ENCODE measurements around the gene ENTREP1. TPM values are rescaled to one million over a fixed set of nuclear protein-coding genes. Genes with fewer than 3 reads are reported as not detected.
"Not testable (repeated sequence)": the region's sequence is repeated elsewhere in the genome, so short reads cannot be mapped to it uniquely, and the experiment has no call there.

Gene ENTREP1
- total and polyA plus RNA-seq, 9 donors: 17.7 to 36.9 (median 24.5) TPM

DNA sequence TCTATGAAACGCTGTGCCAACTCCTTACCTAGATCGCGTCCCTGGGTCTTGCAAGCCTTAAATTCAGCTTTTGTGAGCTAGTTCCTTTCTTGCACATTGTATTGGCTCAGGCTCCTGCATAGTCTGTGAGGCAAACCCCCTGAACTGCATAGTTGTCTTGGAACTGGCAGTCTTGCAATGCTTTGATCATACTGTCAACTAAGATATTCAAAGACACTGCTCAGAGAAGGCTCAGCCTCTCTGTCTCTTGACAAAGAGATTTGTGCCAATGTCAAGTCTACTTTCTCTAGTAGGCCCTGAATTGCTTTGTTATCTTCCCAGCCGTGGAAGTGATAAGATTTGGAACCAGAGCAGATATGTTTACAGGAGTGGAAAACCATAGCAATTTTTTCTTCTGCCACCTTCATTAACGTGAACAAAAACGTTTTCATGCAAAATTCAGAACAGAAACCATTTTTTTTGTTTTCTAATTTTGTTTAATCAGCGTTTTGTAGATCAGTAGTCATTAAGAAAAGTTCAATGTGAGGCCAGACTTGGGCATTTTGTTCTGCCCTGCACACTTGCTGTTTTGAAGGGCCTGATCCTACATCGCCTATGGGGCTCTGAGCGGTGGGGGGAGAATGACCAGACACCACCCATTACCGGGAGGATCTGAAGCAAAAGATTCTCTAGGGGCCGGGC lies 27.6 kb upstream of the ENTREP1 start:
- intact Hi-C loops (cut with DNase I): no loop called here

DNA sequence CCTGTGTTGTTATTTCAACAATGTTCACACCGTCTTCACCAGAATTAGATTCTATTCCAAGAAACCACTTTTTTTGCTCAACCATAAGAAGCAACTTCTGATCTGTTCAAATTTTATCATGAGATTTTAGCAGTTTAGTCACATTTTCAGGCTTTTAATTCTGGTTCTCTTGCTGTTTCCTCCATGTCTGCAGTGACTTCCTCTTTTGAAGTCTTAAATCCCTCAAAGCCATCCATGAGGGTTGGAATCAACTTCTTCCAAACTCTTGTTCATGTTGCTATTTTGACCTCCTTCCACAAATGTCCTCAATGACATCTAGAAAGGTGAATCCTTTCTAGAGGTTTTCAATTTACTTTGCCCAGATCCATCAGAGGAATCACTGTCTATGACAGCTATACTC lies 25.7 kb upstream of the ENTREP1 start:
- no peak overlapping the region for H3K27ac ChIP-seq
- no peak for DNase-seq
- H3K36me3 ChIP-seq: no peaks in the 10 kb centered on the region
- no peak overlapping the region for H3K4me3 ChIP-seq
- H3K4me1 ChIP-seq (ENCODE audit: insufficient read depth): peaks cover 14% of the 10 kb centered on the region
- no peaks in the 10 kb centered on the region for H3K9me3 ChIP-seq
- WGBS, 3 donors: 80 to 86% (median 85%) methylated on average over 1 of the region's 1 CpG
- intact Hi-C loops (cut with DNase I): no loop called here
- H3K27me3 ChIP-seq: no peaks in the 10 kb centered on the region
- TF ChIP-seq EP300 (IDR thresholded peaks at IDR 0.05): no peak
- no peak for TF ChIP-seq POLR2A (IDR thresholded peaks at IDR 0.05)
- TF ChIP-seq, protein P1, sequence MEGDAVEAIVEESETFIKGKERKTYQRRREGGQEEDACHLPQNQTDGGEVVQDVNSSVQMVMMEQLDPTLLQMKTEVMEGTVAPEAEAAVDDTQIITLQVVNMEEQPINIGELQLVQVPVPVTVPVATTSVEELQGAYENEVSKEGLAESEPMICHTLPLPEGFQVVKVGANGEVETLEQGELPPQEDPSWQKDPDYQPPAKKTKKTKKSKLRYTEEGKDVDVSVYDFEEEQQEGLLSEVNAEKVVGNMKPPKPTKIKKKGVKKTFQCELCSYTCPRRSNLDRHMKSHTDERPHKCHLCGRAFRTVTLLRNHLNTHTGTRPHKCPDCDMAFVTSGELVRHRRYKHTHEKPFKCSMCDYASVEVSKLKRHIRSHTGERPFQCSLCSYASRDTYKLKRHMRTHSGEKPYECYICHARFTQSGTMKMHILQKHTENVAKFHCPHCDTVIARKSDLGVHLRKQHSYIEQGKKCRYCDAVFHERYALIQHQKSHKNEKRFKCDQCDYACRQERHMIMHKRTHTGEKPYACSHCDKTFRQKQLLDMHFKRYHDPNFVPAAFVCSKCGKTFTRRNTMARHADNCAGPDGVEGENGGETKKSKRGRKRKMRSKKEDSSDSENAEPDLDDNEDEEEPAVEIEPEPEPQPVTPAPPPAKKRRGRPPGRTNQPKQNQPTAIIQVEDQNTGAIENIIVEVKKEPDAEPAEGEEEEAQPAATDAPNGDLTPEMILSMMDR (IDR thresholded peaks at IDR 0.05): no peak

More for the DNA sequence above, 27.6 kb upstream of the ENTREP1 start:
- Histone ChIP-seq H3K27me3 (no peaks in the 10 kb centered on the region), H3K4me1 (ENCODE audit: insufficient read depth) (peaks cover 14% of the 10 kb centered on the region), H3K4me3 (no peak overlapping the region), H3K36me3 (no peaks in the 10 kb centered on the region), H3K9me3 (no peaks in the 10 kb centered on the region), H3K27ac (no peak overlapping the region)
- no peak for DNase-seq
- TF ChIP-seq EP300 (IDR thresholded peaks at IDR 0.05) (no peak), POLR2A (IDR thresholded peaks at IDR 0.05) (no peak)
- TF ChIP-seq, protein P1 (IDR thresholded peaks at IDR 0.05): no peak
- 69 to 75% (median 70%) methylated on average over 11 of the region's 11 CpGs for WGBS, 3 donors

DNA sequence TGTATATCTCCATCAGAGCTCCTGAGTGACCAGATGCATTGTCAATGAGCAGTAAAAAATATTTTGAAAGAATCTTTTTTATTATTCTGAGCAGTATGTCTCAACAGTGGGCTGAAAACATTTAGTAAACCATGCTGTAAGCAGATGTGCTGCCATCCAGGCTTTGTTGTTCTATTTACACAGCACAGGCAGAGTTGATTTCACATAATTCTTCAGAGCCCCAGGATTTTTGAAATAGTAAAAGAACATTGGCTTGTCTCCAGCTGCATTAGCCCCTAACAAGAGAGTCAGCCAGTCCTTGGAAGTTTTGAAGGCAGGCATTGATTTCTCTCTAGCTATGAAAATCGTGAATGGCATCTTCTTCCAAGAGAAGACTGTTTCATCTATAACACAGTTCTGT lies 25.2 kb upstream of the ENTREP1 start:
- TF ChIP-seq POLR2A (IDR thresholded peaks at IDR 0.05) (no peak), EP300 (IDR thresholded peaks at IDR 0.05) (no peak)
- TF ChIP-seq, protein P1 (IDR thresholded peaks at IDR 0.05): no peak
- peaks cover 14% of the 10 kb centered on the region for H3K4me1 ChIP-seq (ENCODE audit: insufficient read depth)
- H3K4me3 ChIP-seq: no peak overlapping the region
- no peak for DNase-seq
- H3K27me3 ChIP-seq: no peaks in the 10 kb centered on the region
- intact Hi-C loops (cut with DNase I): no loop called here
- H3K27ac ChIP-seq: no peak overlapping the region
- H3K9me3 ChIP-seq: no peaks in the 10 kb centered on the region
- no peaks in the 10 kb centered on the region for H3K36me3 ChIP-seq
- WGBS, 3 donors: 21 to 38% (median 29%) methylated on average over 1 of the region's 1 CpG

DNA sequence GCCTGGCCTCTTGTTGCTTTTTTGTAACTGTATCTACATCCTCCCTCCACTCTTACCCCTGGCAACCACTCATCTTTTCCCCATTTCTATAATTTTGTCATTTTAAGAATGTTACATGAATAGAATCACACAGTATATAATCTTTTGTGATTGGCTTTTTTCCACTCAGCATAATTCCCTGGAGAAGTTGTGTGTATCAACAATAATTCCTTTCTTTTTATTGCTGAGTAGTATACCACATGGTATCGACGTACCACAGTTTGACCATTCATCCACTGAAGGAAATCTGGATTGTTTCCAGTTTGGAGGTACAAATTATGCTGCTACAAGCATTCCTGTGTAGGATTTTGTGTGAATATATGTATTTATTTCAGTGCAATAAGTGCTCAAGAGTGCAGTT lies 21.7 kb upstream of the ENTREP1 start:
- intact Hi-C loops (cut with DNase I): no loop called here
- no peaks in the 10 kb centered on the region for H3K27me3 ChIP-seq
- H3K36me3 ChIP-seq: no peaks in the 10 kb centered on the region
- 95 to 98% (median 95%) methylated on average over 2 of the region's 2 CpGs for WGBS, 3 donors
- H3K27ac ChIP-seq: no peak overlapping the region
- H3K4me3 ChIP-seq: no peak overlapping the region
- no peaks in the 10 kb centered on the region for H3K9me3 ChIP-seq
- DNase-seq: no peak
- H3K4me1 ChIP-seq (ENCODE audit: insufficient read depth): peaks cover 9% of the 10 kb centered on the region
- no peak for TF ChIP-seq POLR2A (IDR thresholded peaks at IDR 0.05)
- no peak for TF ChIP-seq EP300 (IDR thresholded peaks at IDR 0.05)
- TF ChIP-seq, protein P1 (IDR thresholded peaks at IDR 0.05): no peak

DNA sequence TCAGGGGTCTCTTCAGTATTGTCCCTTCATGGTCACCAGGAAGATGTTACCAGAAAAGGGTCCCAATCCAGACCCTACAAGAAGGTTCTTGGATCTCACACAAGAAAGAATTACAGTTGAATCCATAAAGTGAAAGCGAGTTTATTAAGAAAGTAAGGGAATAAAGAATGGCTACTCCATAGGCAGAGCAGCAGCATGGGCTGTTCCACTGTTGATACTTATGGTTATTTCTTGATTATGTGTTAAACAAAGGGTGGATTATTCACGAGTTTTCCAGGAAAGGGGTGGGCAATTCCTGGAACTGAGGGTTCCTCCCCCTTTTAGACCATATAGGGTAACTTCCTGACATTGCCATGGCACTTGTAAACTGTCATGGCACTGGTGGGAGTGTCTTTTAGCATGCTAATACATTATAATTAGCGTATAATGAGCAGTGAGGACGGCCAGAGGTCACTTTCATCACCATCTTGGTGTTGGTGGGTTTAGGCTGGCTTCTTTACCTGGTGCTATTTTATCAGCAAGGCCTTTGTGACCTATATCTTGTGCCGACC lies 18.0 kb upstream of the ENTREP1 start:
- DNase-seq; H3K36me3 ChIP-seq; H3K27me3 ChIP-seq; H3K4me1 ChIP-seq (ENCODE audit: insufficient read depth); H3K9me3 ChIP-seq; intact Hi-C loops (cut with DNase I); H3K27ac ChIP-seq; H3K4me3 ChIP-seq: not testable (repeated sequence)
- 87 to 90% (median 90%) methylated on average over 5 of the region's 5 CpGs for WGBS, 3 donors

All from ovary (tissue), 9 donors.